Activated T-helper 2 cell treated with anti-CD3 and anti-CD28 coated beads, Interferon-gamma antibody, Interleukin-2, Interleukin-4, amounts not matched to agents 10 μg/mL and 5 μg/mL and 100 μg/mL, durations not matched to agents 14 hours and 24 hours and 36 hours (primary cell): ENCODE measurements around the gene DHX35. TPM values are rescaled to one million over a fixed set of nuclear protein-coding genes. Genes with fewer than 3 reads are reported as not detected.

Experiments used
- DNase-seq: peaks from one replicate; pipeline ENCODE4 v3.0.0; 2021; ENCODE audit warnings: low spot score
- H3K27ac Mint-ChIP-seq: one replicate; pipeline ENCODE4 v1.8.0; 2021; ENCODE audit warnings: mixed read lengths
- H3K27me3 Mint-ChIP-seq: one replicate; pipeline ENCODE4 v1.8.0; 2021; ENCODE audit warnings: low read depth, mixed read lengths
- H3K36me3 Mint-ChIP-seq: one replicate; pipeline ENCODE4 v1.8.0; 2021; ENCODE audit warnings: low read depth, mixed read lengths
- H3K4me1 Mint-ChIP-seq: one replicate; pipeline ENCODE4 v1.8.0; 2021; ENCODE audit warnings: low read depth, mixed read lengths
- H3K4me3 Mint-ChIP-seq: one replicate; pipeline ENCODE4 v1.8.0; 2021; ENCODE audit warnings: low read depth, mild to moderate bottlenecking, moderate library complexity, mixed read lengths
- H3K9me3 Mint-ChIP-seq: one replicate; pipeline ENCODE4 v1.8.0; 2021; ENCODE audit warnings: mixed read lengths
- intact Hi-C: fragments of 100-400 bp; cut with micrococcal nuclease; formaldehyde crosslinking; loops from one replicate; pipeline ENCODE4 v1.15.1; 2023
- total RNA-seq: library from RNA; stranded (reverse); gene quantifications from 2 replicates; pipeline ENCODE4 v1.2.3, GENCODE V29; 2022

The DHX35 gene
- total RNA-seq, 1 donor from 2014 or later = 14.8 TPM

- Mint-ChIP-seq H3K36me3 (peaks cover 39% of the 10 kb centered on the region), H3K9me3 (no peaks in the 10 kb centered on the region), H3K4me3 (no peak overlapping the region), H3K27ac (no peak overlapping the region), H3K27me3 (no peaks in the 10 kb centered on the region), H3K4me1 (peaks cover 54% of the 10 kb centered on the region)
- DNase-seq = no peak
- intact Hi-C loops = no loop called here
Observed at GRCh38 chr20:38931984-38932383, 30.2 kb upstream of the DHX35 start.

DNA sequence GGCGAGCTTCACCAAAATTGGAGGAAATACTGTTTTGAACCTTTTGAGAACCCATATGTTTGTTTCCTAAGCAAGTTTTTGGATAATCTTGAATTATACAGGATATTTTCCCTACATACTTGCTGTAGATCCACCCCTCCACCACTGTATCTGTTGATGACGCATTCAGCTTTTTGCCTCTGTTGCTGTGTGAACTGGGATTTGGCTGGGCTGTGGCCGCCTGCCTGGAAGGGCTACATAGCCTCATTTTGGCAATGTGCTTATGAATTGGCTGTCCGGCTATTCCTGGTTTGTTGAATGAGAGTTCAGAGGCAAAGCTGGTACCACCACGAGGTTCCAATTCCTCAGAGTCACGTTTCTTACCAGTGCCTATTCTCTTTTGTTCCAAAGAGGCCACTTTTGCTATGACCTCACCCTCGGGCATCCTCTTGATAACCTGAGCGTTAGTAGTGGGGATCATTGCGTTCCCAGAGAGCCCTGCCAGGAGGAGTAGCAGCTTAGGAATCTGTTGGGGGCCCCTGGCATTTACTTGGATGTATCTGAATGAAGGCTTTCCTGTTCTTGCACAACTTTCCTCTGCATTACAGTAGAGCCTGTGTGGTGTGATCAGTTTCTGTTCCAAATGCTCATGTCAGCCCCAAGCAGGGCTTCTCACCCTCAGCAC is 29.6 kb upstream of the DHX35 start:
- DNase-seq = no peak
- H3K36me3 Mint-ChIP-seq = peaks cover 40% of the 10 kb centered on the region
- H3K4me1 Mint-ChIP-seq = peaks cover 54% of the 10 kb centered on the region
- H3K4me3 Mint-ChIP-seq = no peak overlapping the region
- H3K27me3 Mint-ChIP-seq = no peaks in the 10 kb centered on the region
- intact Hi-C loops = no loop called here
- H3K9me3 Mint-ChIP-seq = no peaks in the 10 kb centered on the region
- peak overlapping the region; percentile 55 for H3K27ac Mint-ChIP-seq

- H3K9me3 Mint-ChIP-seq = no peaks in the 10 kb centered on the region
- peaks cover 38% of the 10 kb centered on the region for H3K36me3 Mint-ChIP-seq
- no peak overlapping the region for H3K27ac Mint-ChIP-seq
- DNase-seq = no peak
- no peak overlapping the region for H3K4me3 Mint-ChIP-seq
- H3K4me1 Mint-ChIP-seq = peaks cover 49% of the 10 kb centered on the region
- H3K27me3 Mint-ChIP-seq = no peaks in the 10 kb centered on the region
- intact Hi-C loops = no loop called here
Observed at GRCh38 chr20:38934530-38934929, 27.6 kb upstream of the DHX35 start.

- Mint-ChIP-seq H3K27me3 (no peaks in the 10 kb centered on the region), H3K9me3 (no peaks in the 10 kb centered on the region), H3K27ac (peak overlapping the region; percentile 25), H3K4me3 (no peak overlapping the region), H3K4me1 (peaks cover 45% of the 10 kb centered on the region), H3K36me3 (peaks cover 38% of the 10 kb centered on the region)
- intact Hi-C loops = no loop called here
- DNase-seq = no peak
Observed at GRCh38 chr20:38935285-38935684, 26.9 kb upstream of the DHX35 start.

GRCh38 chr20:38935967-38936407 is 26.2 kb upstream of the DHX35 start:
- H3K36me3 Mint-ChIP-seq = peaks cover 40% of the 10 kb centered on the region
- DNase-seq = no peak
- no peaks in the 10 kb centered on the region for H3K9me3 Mint-ChIP-seq
- H3K4me3 Mint-ChIP-seq = no peak overlapping the region
- intact Hi-C loops = no loop called here
- H3K27me3 Mint-ChIP-seq = no peaks in the 10 kb centered on the region
- no peak overlapping the region for H3K27ac Mint-ChIP-seq
- H3K4me1 Mint-ChIP-seq = peaks cover 44% of the 10 kb centered on the region

GRCh38 chr20:38937000-38937399 is 25.1 kb upstream of the DHX35 start:
- Mint-ChIP-seq H3K4me1 (peaks cover 37% of the 10 kb centered on the region), H3K27me3 (no peaks in the 10 kb centered on the region), H3K36me3 (peaks cover 50% of the 10 kb centered on the region), H3K4me3 (no peak overlapping the region), H3K9me3 (no peaks in the 10 kb centered on the region), H3K27ac (no peak overlapping the region)
- no peak for DNase-seq
- intact Hi-C loops = no loop called here

GRCh38 chr20:38937978-38938473 is 24.1 kb upstream of the DHX35 start:
- Mint-ChIP-seq H3K4me3 (no peak overlapping the region), H3K4me1 (peaks cover 31% of the 10 kb centered on the region), H3K27ac (no peak overlapping the region), H3K9me3 (no peaks in the 10 kb centered on the region), H3K36me3 (peaks cover 57% of the 10 kb centered on the region), H3K27me3 (no peaks in the 10 kb centered on the region)
- DNase-seq = no peak
- intact Hi-C loops = no loop called here

DNA sequence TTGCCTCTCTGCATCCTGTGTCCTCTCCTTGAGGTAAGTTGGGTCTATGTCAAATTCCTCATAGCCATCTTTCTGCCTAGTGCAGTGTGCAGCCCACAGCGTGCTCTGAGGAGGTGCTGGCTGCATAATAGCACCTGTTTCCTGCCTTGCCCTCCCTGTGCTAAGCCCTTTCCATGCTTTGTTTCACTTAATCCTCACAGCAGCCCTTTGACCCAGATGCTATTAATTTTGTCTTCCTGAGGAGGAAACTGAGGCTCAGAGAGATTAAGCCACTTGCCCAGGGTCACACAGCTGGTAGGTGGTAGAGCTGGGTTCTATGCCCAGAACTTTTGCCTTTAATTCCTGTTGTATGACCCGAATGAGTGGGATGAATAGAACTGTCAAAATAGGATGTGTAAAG is 22.5 kb upstream of the DHX35 start:
- Mint-ChIP-seq H3K4me1 (peaks cover 24% of the 10 kb centered on the region), H3K36me3 (peaks cover 60% of the 10 kb centered on the region), H3K9me3 (no peaks in the 10 kb centered on the region), H3K4me3 (no peak overlapping the region), H3K27ac (no peak overlapping the region), H3K27me3 (no peaks in the 10 kb centered on the region)
- intact Hi-C loops = no loop called here
- DNase-seq = no peak

DNA sequence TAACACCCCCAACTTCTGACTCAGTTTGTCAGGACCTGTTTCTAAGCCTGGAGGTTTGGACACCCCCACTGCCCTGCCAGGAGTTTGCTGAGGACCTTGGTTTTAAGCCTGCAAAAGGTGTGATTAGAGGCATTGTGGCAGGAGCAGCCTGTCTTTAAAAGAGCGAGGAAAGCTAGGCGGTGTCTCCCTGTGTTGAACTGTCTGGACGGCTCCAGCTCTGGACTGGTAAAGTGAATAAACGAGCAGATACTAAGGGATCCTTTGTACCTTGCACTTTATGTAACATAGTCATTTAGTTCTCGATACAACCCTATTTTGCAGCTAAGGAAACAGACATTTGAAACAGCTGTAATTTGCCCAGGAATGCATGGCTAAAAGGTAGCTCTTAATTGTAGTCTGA is 21.5 kb upstream of the DHX35 start:
- DNase-seq = no peak
- Mint-ChIP-seq H3K4me3 (no peak overlapping the region), H3K4me1 (peaks cover 19% of the 10 kb centered on the region), H3K36me3 (peaks cover 58% of the 10 kb centered on the region), H3K27me3 (no peaks in the 10 kb centered on the region), H3K9me3 (no peaks in the 10 kb centered on the region), H3K27ac (no peak overlapping the region)
- intact Hi-C loops = no loop called here

DNA sequence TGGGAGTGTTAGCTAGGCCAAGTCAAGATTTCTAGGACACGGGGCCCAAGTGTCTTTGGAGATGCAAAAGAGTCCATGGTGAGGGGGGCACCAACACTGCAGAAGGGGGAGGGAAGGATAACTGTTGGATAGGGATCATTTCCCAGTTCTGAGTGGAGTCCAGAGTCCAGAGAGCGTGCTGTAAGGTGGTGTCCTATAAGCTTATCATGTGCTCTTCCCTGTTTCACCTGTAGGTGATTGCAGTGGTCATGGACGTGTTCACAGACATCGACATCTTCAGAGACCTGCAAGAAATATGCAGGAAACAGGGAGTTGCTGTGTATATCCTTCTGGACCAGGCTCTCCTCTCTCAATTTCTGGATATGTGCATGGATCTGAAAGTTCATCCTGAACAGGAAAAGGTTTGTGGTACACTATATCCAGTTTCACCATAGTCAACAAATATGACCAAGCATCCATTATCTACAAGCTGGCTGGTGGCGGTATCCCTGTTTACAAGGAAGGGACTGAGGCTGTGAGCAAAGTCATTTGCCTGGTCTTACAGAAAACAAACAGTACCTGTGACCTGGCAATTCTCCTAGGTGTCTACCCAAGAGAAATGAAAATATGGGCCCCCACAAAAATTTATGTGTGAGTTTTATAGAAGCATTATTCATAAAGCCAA is 20.3 kb upstream of the DHX35 start:
- no peaks in the 10 kb centered on the region for H3K9me3 Mint-ChIP-seq
- intact Hi-C loops = no loop called here
- DNase-seq = no peak
- H3K27ac Mint-ChIP-seq = peak overlapping the region; percentile 57
- H3K36me3 Mint-ChIP-seq = peaks cover 61% of the 10 kb centered on the region
- H3K4me3 Mint-ChIP-seq = no peak overlapping the region
- no peaks in the 10 kb centered on the region for H3K27me3 Mint-ChIP-seq
- peaks cover 14% of the 10 kb centered on the region for H3K4me1 Mint-ChIP-seq

- Mint-ChIP-seq H3K36me3 (peaks cover 62% of the 10 kb centered on the region), H3K4me3 (no peak overlapping the region), H3K4me1 (peaks cover 4% of the 10 kb centered on the region), H3K27ac (peak overlapping the region; percentile 55), H3K27me3 (no peaks in the 10 kb centered on the region), H3K9me3 (no peaks in the 10 kb centered on the region)
- no peak for DNase-seq
- intact Hi-C loops = no loop called here
Observed at GRCh38 chr20:38945012-38945411, 17.1 kb upstream of the DHX35 start.

- no peaks in the 10 kb centered on the region for H3K27me3 Mint-ChIP-seq
- H3K36me3 Mint-ChIP-seq = peaks cover 68% of the 10 kb centered on the region
- H3K4me1 Mint-ChIP-seq = no peaks in the 10 kb centered on the region
- no peaks in the 10 kb centered on the region for H3K9me3 Mint-ChIP-seq
- H3K4me3 Mint-ChIP-seq = no peak overlapping the region
- intact Hi-C loops = no loop called here
- no peak for DNase-seq
- H3K27ac Mint-ChIP-seq = no peak overlapping the region
Observed at GRCh38 chr20:38946836-38947235, 15.3 kb upstream of the DHX35 start.

- intact Hi-C loops = no loop called here
- Mint-ChIP-seq H3K27ac (no peak overlapping the region), H3K27me3 (no peaks in the 10 kb centered on the region), H3K9me3 (no peaks in the 10 kb centered on the region), H3K4me3 (no peak overlapping the region), H3K36me3 (peaks cover 66% of the 10 kb centered on the region), H3K4me1 (peaks cover 1% of the 10 kb centered on the region)
- no peak for DNase-seq
Observed at GRCh38 chr20:38947931-38948362, 14.2 kb upstream of the DHX35 start.
